Fibroblast of villous mesenchyme (primary cell): ENCODE measurements around the gene ASTN1. TPM values are rescaled to one million over a fixed set of nuclear protein-coding genes. Genes with fewer than 3 reads are reported as not detected.
"Not testable (repeated sequence)": the region's sequence is repeated elsewhere in the genome, so short reads cannot be mapped to it uniquely, and the experiment has no call there.

Source experiments
- DNase-seq: peaks from one replicate; pipeline ENCODE4 v3.0.0-alpha.2; 2010; ENCODE audit warnings: low read depth
- H3K4me3 ChIP-seq: 2 replicates; pipeline ENCODE4 v1.5.1; 2011; ENCODE audit warnings: low read depth, mild to moderate bottlenecking, low read length
- CTCF ChIP-seq: IDR thresholded peaks from 2 replicates; pipeline ENCODE4 v1.5.1; 2012; ENCODE audit warnings: low read depth, mild to moderate bottlenecking, low read length; ENCODE audit not compliant: insufficient read depth
- total RNA-seq: library from RNA; depleted of rRNA; stranded (reverse); fragments of >200 nt; gene quantifications from 2 replicates; pipeline ENCODE4 v1.2.3, GENCODE V29; 2012

The ASTN1 gene
- total RNA-seq, 1 donor = not detected

GRCh38 chr1:177080564-177080963 is 83.9 kb downstream of the ASTN1 start:
- DNase-seq = no peak
- TF ChIP-seq CTCF = no peak

GRCh38 chr1:177077734-177078499 is 86.6 kb downstream of the ASTN1 start:
- no peak for DNase-seq
- no peak for TF ChIP-seq CTCF
- no peak overlapping the region for H3K4me3 ChIP-seq

More at GRCh38 chr1:177080564-177080963, 83.9 kb downstream of the ASTN1 start:
- no peak overlapping the region for H3K4me3 ChIP-seq

GRCh38 chr1:177077006-177077405 is 87.5 kb downstream of the ASTN1 start:
- DNase-seq = no peak
- TF ChIP-seq CTCF = no peak

DNA sequence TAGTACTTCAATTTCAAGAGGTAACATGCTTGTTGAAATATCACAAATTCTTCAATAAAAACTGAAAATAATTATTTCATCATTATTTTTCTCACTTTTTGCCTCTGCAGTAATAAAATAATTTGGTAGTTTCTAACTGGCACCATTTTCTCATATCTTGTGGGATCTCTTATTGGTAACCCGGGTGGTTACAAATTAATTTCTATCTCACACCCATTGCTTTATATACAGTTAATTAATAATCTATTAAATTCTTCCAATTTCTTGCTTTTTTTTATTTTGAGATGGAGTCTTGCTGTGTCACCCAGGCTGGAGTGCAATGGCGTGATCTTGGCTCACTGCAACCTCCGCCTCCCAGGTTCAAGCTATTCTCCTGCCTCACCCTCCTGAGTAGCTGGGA is 89.7 kb downstream of the ASTN1 start:
- not testable (repeated sequence) for DNase-seq, H3K4me3 ChIP-seq

More at GRCh38 chr1:177077006-177077405, 87.5 kb downstream of the ASTN1 start:
- H3K4me3 ChIP-seq = no peak overlapping the region

- DNase-seq = no peak
- no peak overlapping the region for H3K4me3 ChIP-seq
- no peak for TF ChIP-seq CTCF
Observed at GRCh38 chr1:177069490-177069889, 95.0 kb downstream of the ASTN1 start.

GRCh38 chr1:177067752-177068410 is 96.6 kb downstream of the ASTN1 start:
- DNase-seq = no peak
- no peak overlapping the region for H3K4me3 ChIP-seq
- TF ChIP-seq CTCF = no peak

DNA sequence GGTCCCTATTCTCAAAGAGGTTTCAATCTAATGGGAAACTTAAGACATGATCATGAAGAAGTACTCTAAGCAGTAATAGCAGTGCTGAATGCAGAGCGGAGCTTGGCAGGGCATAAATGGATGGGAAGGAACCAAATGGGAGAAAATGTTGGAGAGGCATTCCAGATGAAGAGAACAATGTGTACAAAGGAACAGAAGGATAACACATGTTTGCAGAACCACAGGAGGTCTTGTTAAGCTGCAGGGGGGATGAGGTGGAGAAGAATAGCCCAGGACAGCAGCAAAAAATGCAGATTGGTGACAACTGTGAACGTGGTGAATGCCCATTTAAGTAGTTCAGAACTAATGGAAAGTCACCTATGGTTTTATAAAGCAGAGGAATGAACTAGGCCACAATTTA is 99.1 kb downstream of the ASTN1 start:
- H3K4me3 ChIP-seq = no peak overlapping the region
- DNase-seq = no peak
- TF ChIP-seq CTCF = no peak
